Stimulated activated CD4-positive, alpha-beta T cell treated with anti-CD3 and anti-CD28 coated beads, Interleukin-4, amount 100 ng/mL, for 1 hour (primary cell): ENCODE measurements around the gene JDP2.

Experiments
- DNase-seq: peaks from one replicate; pipeline ENCODE4 v3.0.0-alpha.2; 2020

Gene JDP2

DNA sequence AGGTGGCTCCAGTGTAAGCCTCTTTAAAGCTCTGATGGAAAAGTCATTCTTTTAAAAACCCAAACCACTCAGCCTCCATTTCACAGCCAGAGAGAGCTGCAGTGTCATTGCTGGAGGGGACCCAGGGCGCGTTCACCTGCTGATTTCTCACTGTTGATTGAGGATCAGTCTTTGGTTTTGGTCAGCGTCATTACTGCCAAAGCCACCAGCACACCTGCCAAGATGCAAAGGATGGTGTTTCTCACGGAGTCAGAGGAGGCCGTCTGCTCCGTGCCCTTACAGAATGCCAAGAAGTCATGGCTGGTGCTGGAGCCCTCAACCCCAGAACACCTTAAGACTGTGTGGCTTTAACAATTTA, 61.6 kb downstream of the JDP2 start:
- no peak for DNase-seq

DNA sequence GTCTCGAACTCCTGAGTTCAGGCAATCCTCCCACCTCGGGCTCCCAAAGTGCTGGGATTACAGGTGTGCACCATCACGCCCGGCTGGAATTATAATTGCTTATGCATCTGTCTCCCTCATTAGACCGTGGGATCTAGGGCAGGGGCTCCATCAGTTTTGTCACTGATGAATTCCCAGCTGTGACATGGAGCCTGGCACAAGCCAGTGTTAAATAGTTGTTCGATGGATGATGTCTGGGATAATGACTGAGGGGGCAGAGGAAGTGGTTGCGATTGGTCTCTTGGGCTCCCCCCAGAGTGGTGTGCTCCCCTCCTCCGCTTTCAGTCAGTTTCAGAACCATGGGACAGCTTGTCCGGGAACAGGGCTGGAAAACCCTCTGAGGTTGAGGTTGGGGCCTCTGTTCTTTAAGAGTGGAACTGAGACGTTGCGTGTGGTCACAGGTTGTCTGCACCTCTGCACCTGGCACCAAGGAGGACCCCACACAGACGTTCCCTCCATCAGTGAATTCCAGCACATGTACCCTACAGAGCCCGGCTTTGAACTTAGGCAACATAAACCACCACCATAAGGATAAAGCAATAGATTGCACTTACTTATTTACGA, 63.7 kb downstream of the JDP2 start:
- no peak for DNase-seq

- no peak for DNase-seq
These were observed 65.2 kb downstream of the JDP2 start for GRCh38 chr14:75492832-75493591.

GRCh38 chr14:75493592-75494087, 65.8 kb downstream of the JDP2 start:
- no peak for DNase-seq

DNA sequence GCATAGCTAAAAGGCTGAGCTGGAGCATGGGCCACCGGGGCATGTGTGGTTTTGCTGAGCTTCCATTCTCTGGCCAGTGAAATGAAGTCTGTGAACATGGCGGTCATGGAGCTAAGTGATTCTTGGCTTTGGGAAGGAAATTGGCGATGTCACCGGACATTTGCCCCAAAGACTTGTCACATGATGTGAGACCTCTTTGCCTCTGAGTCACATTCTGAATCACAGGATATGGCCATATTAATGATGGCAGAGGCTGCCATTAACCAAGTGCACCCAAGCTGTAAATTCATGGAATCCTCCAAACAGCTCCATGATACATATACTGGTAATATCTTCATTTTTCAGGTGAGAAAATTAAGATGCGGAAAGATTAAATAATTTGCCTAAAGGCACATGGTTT, 67.1 kb downstream of the JDP2 start:
- DNase-seq: no peak

DNA sequence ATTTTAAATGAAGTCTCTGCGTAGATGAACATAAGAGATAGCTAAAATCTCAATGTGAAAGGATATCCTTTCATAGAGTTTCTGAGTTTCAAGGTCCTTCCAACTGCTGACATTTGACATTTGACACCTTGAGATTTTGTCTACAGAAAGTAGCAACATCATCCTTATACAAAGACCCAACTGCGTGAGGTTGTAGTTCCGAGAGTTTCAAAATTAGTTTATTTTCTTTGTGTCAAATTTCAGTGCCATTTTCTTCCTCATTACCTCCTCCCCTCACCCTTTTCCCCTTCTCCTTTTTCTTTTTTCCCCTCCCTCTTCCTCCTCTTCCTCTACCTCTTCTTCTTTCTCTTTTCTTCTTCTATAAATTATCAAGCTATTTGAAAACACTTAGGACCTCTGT, 67.6 kb downstream of the JDP2 start:
- DNase-seq: no peak

DNA sequence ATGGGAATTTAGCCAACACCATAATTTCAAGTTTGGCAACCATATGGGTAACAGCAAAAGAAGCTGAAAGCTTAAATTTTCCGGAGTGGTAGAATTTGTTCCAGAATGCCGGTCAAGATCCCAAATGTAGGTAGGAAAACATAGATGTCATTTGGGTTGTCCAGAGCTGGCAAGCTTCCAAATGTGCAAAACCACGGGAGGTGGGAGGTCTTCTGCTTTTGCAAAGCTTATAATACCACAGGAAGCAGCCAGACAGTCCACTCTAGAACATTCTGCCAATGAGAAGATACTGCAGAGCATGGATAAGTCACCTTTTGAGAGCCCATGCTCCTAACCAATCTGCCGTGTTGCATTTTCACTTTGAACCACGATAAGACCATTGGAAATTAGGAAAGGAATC, 68.1 kb downstream of the JDP2 start:
- no peak for DNase-seq

DNA sequence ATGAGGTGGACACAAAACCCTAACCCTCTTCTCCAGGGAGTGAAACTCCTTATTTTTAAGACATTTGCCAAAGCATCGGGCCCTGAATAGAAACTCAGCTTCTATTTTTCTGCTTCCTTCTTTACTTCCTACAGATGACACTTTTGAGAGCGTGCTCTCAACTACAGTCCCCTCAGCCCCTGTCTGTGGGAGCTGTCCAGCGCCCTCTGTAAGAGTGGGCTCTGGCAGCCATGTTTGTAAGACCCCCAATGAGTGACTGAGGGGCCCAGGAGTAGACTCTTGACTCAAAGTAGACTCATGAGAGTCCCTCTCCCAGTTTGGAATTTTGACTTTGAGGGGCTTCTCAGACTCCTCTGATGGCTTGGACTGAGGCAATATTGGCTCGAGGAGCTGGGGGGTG, 68.9 kb downstream of the JDP2 start:
- DNase-seq: no peak

DNA sequence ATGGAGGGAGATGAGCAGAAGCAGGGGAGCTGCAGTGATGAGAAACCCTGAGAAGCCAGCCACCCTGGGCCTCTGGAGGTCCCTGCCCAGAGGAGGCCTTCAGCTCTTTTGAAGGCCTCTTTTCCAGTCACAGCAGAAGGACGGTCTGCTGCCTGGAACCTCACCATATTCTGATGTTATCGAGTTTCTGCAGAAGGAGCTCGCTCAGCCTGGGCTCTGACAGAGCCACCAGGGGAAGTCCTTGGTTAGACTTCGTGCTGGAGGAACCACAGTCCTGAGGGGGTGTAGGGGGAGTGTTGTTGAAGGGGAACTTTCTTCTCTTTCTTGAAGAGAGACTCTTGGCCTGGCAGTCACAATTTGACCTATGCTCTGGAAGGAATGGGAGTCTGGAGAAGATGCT, 69.4 kb downstream of the JDP2 start:
- peak; percentile 13 for DNase-seq

- no peak for DNase-seq
These were observed 69.9 kb downstream of the JDP2 start for GRCh38 chr14:75497701-75498100.

- no peak for DNase-seq
These were observed 71.5 kb downstream of the JDP2 start for GRCh38 chr14:75499084-75499875.

DNA sequence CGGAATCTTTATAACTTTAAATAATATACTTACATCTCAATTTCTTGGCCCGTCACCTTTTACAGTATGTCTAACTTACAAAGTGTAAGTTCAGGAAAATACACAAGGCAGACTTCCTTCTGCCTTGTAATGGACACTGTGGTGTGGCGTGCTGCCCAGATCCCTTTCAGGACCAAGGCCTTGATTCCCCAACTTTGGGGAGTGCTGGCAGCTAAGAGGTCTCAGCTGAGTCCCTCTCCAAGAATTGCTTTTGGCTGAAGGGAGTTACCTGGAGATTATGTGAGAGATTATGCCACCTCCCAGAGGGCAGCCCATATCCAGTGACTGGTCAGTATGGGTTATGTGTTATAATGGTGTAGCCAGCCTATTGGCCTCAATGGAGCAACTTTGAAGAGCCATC, 73.3 kb downstream of the JDP2 start:
- no peak for DNase-seq

GRCh38 chr14:75504411-75504810, 76.6 kb downstream of the JDP2 start:
- DNase-seq: no peak

DNA sequence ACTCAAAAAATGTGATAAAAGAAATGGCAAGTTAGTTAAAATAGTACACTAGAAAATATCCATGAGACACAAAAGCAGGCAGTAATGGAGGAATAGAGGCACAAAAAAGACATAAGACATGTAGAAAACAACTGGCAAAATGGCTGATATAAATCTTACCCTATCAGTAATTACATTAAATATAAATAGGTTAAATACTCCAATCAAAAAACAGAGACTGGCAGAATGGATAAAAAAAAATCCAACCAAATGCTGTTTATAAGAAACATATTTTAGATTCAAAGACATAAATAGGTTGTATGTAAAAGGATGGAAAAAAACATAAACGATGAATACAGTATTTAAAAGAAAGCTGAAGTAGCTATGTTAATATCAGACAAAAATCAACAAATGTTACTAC, 79.1 kb downstream of the JDP2 start:
- no peak for DNase-seq

- DNase-seq: no peak
These were observed 82.7 kb downstream of the JDP2 start for GRCh38 chr14:75510547-75510946.

GRCh38 chr14:75511201-75511600, 83.4 kb downstream of the JDP2 start:
- no peak for DNase-seq

DNA sequence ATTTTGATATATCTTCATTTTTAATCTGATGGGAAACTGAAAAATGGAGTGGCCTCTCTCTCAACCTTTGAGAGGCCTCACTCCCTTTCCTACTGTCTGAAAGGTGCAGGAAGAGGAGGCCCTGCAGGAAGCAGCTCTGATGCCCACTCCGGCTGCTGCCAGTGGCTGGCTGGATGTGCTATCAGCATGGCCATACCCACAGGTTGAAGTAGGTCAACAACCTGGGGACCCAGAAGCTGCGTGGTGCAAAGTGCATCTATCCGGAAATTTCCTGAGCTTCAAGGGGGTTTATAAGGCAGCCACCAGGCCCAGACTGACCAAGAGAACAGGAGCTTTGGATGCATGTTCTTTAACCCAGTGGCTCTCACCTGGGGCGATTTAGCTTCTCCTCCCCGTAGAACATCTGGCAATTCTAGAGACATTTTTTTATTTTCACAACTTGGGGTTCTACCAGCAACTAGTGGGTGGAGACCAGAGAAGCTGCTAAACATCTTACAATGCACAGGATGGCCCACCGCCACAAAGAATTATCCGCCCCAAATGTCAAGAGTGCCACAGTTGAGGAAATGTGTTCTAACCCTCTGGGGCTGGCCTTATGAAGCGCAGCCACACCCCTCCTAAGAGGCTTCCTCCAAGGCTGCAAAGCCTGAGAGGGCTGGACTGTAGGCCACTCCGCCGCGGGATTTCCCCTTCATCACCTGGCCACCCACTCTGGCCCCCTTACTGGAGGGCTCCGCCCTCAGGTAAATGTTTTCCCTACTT, 86.3 kb downstream of the JDP2 start:
- DNase-seq: no peak

DNA sequence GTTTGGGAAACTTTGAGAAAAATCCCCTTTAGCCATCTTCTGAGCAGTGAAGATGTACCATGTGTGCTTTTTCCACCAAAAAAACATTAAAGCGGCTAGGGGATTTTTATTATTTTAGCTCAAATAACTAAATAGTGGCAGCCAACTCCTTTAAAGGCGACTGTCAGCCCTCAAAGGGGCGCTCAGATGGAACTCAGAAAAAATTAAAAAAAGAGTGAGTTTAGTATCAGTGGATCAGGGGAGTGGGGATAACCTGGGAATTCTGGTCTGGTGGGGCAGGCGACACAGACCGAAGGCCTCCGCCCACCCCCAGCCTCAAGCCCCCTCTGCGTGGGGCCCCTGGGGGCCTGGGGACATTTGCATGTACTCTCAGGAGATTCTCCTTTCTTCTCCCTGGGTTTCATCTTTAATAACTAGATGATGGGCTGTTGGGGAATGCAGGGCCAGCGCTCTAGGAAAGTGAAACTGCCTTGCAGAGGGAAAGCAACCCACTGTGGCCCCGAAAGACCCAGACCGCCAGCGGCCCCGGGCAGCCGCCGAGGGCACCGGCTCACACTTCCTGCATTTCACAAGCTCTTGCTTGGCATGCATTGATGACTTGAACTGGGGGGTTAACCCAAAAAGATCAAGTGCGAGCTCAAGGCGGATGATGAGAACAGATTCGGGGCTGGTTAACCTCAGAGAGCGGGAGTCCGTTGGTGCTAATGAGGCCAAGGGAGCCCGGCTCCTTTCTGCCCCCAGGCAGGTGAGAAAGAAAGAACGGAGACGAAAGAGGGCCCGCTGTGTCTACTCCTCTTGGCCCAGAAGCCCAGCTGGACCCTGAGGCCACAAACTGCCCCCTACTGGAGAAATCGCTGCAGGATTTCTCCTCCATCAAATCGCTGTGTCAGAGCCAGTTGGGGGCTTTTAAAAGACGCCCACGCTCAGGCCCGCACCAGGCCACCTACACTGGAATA, 87.1 kb downstream of the JDP2 start:
- DNase-seq: peak; percentile 42

DNA sequence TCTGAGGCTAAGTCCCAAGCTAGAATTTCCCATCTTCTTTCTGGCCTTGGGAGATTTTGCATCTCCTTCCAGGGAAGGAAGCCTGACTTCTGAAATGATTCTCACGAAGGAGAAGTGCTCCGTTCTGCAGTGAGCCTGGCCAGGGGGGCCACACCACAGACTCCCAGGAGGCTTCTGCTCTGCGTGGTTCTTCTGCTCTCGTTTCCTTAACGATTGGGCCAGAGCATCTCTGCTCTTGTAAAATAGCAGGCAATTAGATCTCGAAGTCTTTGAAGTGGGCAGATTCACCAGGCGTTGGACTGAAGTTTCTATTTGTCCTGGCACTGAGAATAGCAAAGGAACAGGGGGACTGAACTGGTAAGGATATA, 87.8 kb downstream of the JDP2 start:
- DNase-seq: no peak

DNA sequence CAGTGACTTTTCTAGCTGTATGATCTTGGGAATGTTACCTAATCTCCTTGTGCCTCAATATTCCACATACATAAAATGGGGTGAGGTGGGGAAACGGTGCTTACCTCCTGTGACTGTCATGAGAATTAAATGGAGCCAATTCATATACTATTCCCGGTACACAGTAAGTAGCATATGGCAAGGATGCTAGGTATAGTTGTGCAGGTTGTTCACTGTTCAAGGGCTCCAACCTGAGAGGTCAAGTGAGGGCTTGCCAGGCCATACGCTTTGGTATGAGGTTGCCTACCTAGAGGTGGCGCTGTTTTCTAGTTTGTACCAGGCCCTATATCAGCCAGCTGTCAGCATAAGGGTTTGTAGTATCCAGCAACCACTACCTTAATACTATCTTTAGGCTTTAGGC, 90.8 kb downstream of the JDP2 start:
- no peak for DNase-seq

- DNase-seq: no peak
These were observed 91.6 kb downstream of the JDP2 start for GRCh38 chr14:75519394-75519793.
